NB4 (cell line): Measurements from ENCODE around the gene TECTA.

Experiments used
- CTCF ChIP-seq: IDR thresholded peaks from one replicate; pipeline ENCODE4 v1.5.1; 2012; ENCODE audit warnings: low read depth, low read length
- MYC ChIP-seq: IDR thresholded peaks from 2 replicates; pipeline ENCODE4 v1.6.1; 2011; ENCODE audit warnings: low read depth, low read length
- POLR2A ChIP-seq: IDR thresholded peaks from 2 replicates; pipeline ENCODE4 v1.6.1; 2011; ENCODE audit warnings: mild to moderate bottlenecking; ENCODE audit not compliant: insufficient read length; ENCODE audit errors: extremely low read depth
- TF ChIP-seq, protein P1 (sequence below): IDR thresholded peaks from 2 replicates; pipeline ENCODE4 v1.6.1; 2011; ENCODE audit warnings: low read depth, low read length

DNA sequence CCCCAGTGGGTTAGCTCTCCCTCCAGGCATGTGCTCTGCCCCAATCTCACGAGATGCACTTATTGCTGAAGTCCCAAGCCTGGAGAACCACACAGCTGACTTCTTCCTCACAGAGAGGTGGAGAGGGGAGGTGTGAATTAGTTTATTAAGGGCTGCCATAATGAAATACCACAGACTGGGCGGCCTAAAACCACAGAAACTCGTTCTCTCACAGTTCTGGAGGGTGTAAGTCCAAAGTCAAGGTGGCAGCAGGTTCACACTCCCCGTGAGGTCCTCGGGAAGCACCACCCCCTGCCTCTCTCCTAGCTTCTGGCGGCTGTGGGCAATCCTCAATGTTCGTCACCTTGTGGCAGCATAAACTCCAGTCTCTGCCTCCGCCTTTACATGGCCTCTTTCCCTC, 39.3 kb downstream of the TECTA start:
- TF ChIP-seq POLR2A (no peak), CTCF (no peak), MYC (no peak)
- TF ChIP-seq, protein P1, sequence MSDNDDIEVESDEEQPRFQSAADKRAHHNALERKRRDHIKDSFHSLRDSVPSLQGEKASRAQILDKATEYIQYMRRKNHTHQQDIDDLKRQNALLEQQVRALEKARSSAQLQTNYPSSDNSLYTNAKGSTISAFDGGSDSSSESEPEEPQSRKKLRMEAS, result no peak
